Esophagus muscularis mucosa (tissue), 4 donors: Measurements from ENCODE around the gene BCAS1. TPM values are rescaled to one million over a fixed set of nuclear protein-coding genes. Genes with fewer than 3 reads are reported as not detected.

Experiments
- DNase-seq: peaks from one replicate; pipeline ENCODE4 v3.0.0-alpha.2; 2017; ENCODE audit errors: extremely low spot score
- H3K27ac ChIP-seq, 4 donors: fragments of 200-600 bp; sonication (generic); replicated peaks in 1 of 4; 1 replicate in 3 of 4; 2 replicates in 1 of 4; pipeline ENCODE4 v1.5.1; 2016 to 2019; ENCODE audit warnings: mild to moderate bottlenecking in 1 of 4
- H3K27me3 ChIP-seq, 4 donors: fragments of 200-600 bp; sonication (generic); one replicate each; pipeline versions ENCODE4 v1.5.1 to v1.6.0; 2016 to 2019
- H3K36me3 ChIP-seq, 4 donors: fragments of 200-600 bp; sonication (generic); one replicate each; pipeline ENCODE4 v1.5.1; 2016 to 2019
- H3K4me1 ChIP-seq, 4 donors: fragments of 200-600 bp; sonication (generic); one replicate each; pipeline ENCODE4 v1.5.1; 2016 to 2019
- H3K4me3 ChIP-seq, 4 donors: fragments of 200-600 bp; sonication (generic); 1 replicate in 2 of 4; 2 replicates in 2 of 4; pipeline ENCODE4 v1.5.1; 2016 to 2019; ENCODE audit warnings: mild to moderate bottlenecking in 4 of 4, moderate library complexity in 1 of 4
- H3K9me3 ChIP-seq, 4 donors: fragments of 200-600 bp; sonication (generic); 1 replicate in 3 of 4; 2 replicates in 1 of 4; pipeline ENCODE4 v1.5.1; 2016 to 2019
- EP300 ChIP-seq: sonication (generic); formaldehyde crosslinking; IDR thresholded peaks from one replicate; pipeline ENCODE4 v1.6.1; 2017; ENCODE audit warnings: antibody characterized with exemption
- POLR2A ChIP-seq: fragments of 450-650 bp; IDR thresholded peaks from one replicate; pipeline ENCODE4 v1.6.1; 2017; ENCODE audit warnings: antibody characterized with exemption, moderate library complexity, mild to moderate bottlenecking, low read depth
- POLR2AphosphoS5 ChIP-seq, 2 donors: sonication (generic); formaldehyde crosslinking; IDR thresholded peaks; one replicate each; pipeline ENCODE4 v1.6.1; 2017; ENCODE audit warnings: antibody characterized with exemption in 2 of 2
- WGBS: methylation state at CpG from one replicate; pipeline ENCODE4 v1.1.5; 2018; 5-methylcytosine and 5-hydroxymethylcytosine counted together
- intact Hi-C: fragments of 100-400 bp; cut with DNase I; formaldehyde crosslinking; loops from one replicate; pipeline ENCODE4 v1.15.1; 2023
- total RNA-seq, 4 donors: library from RNA; depleted of rRNA; stranded (reverse); fragments of >200 nt; gene quantifications; one replicate each; pipeline versions ENCODE4 v1.1.0 to v1.2.1, GENCODE V29; 2016
- TF ChIP-seq, protein P1 (sequence below), 3 experiments: fragments of 200-600 bp in 2 of 3; fragments of 450-650 bp in 1 of 3; sonication (generic) in 2 of 3; IDR thresholded peaks; one replicate each; pipeline ENCODE4 v1.5.1; 2017 to 2019; ENCODE audit warnings: antibody characterized with exemption in 3 of 3, mild to moderate bottlenecking in 2 of 3, moderate library complexity in 1 of 3

The BCAS1 gene
- total RNA-seq, 4 donors from 2014 or later = 0.13 to 0.46 TPM; not detected in 2

DNA sequence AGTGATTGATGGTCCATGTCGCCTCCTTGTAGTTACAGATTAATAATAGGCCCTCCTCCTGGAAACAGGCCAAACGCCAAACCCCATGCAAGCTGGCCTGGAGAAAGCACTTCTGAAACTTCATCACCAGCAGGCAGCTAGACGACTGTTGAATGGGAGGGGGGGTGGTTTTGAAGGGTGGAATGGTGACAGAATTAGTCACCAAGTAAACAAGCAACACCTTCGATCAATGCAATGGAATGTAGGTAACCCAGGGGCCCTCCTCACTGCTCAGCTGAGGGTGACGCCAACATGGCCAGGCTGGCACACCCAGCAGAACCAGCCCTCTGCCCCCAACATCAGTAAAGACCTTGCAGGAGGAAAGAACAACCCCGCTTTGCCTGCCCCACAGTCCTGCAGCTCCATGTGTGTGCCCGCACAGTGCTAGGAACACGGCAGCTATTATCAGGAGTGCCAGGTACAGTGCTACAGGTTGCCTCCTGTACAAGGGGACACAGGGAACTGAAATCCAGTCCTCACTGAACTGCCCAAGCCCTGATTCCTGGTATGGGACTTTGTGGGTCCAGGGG, 2.7 kb downstream of the BCAS1 start:
- H3K27me3 ChIP-seq = peaks cover 0 to 5% (median 0%) of the 10 kb centered on the region in 4 donors
- H3K4me3 ChIP-seq = no peak overlapping the region
- peaks cover 0 to 2% (median 0%) of the 10 kb centered on the region in 4 donors for H3K4me1 ChIP-seq
- TF ChIP-seq EP300 = no peak
- no peaks in the 10 kb centered on the region for H3K9me3 ChIP-seq
- no peaks in the 10 kb centered on the region for H3K36me3 ChIP-seq
- no peak for DNase-seq
- 51% methylated on average over 5 of the region's 8 CpGs for WGBS
- intact Hi-C loops = no loop called here
- H3K27ac ChIP-seq = no peak overlapping the region

DNA sequence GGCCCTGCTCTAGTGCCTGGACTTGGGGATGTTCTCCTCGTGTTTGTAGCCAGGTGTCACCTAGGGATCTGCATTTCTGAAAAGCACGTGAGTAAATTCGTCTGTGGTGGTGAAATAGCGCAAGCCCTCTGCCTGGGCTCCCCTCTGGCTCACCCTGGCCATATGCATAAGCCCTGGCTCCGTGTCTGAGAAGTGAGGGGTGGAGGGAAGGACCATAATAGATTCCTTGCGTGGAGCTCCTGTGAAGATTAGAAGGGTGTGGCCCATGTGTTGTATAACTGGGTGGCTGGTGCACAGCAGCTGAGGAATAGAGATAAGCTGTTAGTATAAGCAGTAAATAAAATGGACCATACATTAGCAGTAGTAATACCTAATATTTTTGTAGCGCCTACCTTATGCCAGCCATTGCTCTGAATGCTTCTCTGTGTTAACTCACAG, 4.8 kb downstream of the BCAS1 start:
- intact Hi-C loops = no loop called here
- H3K4me3 ChIP-seq = no peak overlapping the region
- WGBS = 76% methylated on average over 7 of the region's 7 CpGs

DNA sequence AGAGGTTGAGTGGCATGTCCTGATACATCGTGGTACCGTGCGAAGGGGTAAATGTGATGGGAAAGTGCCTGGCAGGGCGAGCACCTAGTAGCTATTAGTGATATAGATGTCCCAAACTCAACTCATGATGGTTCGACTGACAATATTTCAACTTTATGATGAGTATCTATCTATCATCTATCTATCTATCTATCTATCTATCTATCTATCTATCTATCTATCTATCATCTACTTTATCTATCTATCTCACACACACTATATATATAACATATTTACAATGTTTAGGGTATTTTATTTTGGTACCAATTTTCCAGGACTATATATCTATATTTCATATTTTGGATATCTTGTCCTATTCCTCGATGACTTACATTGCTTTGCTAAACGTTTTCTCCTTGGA, 5.5 kb downstream of the BCAS1 start:
- WGBS = 84% methylated on average over 7 of the region's 7 CpGs
- no peak for DNase-seq

More for the DNA sequence above, 4.8 kb downstream of the BCAS1 start:
- Histone ChIP-seq H3K27ac (no peak overlapping the region), H3K4me1 (peaks cover 0 to 9% (median 0%) of the 10 kb centered on the region in 4 donors), H3K36me3 (no peaks in the 10 kb centered on the region), H3K9me3 (no peaks in the 10 kb centered on the region), H3K27me3 (peaks cover 0 to 5% (median 0%) of the 10 kb centered on the region in 4 donors)
- DNase-seq = no peak
- no peak for TF ChIP-seq POLR2A

DNA sequence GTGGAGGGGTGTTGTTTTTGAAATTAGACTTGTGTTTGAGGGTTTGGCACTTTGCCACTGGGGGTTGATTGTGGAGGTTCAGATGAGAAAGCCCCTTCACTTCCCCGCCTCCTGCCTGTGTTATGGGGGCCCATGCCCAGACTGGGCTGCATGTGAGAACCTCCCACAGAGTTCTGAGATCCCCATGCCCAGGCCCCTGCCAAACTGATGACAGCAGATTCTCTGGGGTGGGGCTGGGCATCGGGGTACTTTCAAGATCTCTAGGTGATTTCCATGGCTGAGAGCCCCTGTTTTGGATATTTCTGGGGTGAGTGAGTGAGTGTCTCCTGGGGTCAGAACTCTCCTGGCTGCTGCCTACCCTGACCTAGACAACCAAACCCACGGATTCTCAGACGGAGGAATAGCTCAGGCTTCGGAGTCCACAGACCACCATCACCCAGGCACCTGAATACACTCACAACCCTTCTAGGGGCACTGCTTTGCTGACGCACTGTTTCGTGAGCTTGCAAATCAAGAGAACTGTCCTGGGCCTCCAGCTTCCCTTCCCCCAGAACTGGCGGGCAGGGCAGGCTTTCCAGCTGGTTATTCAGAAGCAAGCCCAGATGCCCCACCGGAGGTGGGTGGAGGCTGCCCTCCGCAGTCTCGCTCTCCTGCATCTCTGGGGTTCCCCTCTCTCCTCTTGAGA, 6.3 kb downstream of the BCAS1 start:
- Histone ChIP-seq H3K27ac (no peak overlapping the region), H3K27me3 (peaks cover 0 to 5% (median 0%) of the 10 kb centered on the region in 4 donors), H3K9me3 (no peaks in the 10 kb centered on the region), H3K36me3 (no peaks in the 10 kb centered on the region), H3K4me1 (peaks cover 0 to 9% (median 0%) of the 10 kb centered on the region in 4 donors), H3K4me3 (no peak overlapping the region)
- TF ChIP-seq, protein P1, sequence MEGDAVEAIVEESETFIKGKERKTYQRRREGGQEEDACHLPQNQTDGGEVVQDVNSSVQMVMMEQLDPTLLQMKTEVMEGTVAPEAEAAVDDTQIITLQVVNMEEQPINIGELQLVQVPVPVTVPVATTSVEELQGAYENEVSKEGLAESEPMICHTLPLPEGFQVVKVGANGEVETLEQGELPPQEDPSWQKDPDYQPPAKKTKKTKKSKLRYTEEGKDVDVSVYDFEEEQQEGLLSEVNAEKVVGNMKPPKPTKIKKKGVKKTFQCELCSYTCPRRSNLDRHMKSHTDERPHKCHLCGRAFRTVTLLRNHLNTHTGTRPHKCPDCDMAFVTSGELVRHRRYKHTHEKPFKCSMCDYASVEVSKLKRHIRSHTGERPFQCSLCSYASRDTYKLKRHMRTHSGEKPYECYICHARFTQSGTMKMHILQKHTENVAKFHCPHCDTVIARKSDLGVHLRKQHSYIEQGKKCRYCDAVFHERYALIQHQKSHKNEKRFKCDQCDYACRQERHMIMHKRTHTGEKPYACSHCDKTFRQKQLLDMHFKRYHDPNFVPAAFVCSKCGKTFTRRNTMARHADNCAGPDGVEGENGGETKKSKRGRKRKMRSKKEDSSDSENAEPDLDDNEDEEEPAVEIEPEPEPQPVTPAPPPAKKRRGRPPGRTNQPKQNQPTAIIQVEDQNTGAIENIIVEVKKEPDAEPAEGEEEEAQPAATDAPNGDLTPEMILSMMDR (IDR thresholded peaks at IDR 0.05) = no peak
- TF ChIP-seq POLR2AphosphoS5 (IDR thresholded peaks at IDR 0.05) (no peak), POLR2A (no peak), EP300 (no peak)
- DNase-seq = no peak
- intact Hi-C loops = no loop called here
- WGBS = 71% methylated on average over 10 of the region's 11 CpGs

More for the DNA sequence above, 5.5 kb downstream of the BCAS1 start:
- TF ChIP-seq POLR2A (no peak), EP300 (no peak), POLR2AphosphoS5 (IDR thresholded peaks at IDR 0.05) (no peak)
- TF ChIP-seq, protein P1 (IDR thresholded peaks at IDR 0.05) = no peak
- Histone ChIP-seq H3K4me1 (peaks cover 0 to 9% (median 0%) of the 10 kb centered on the region in 4 donors), H3K4me3 (no peak overlapping the region), H3K27me3 (peaks cover 0 to 5% (median 0%) of the 10 kb centered on the region in 4 donors), H3K9me3 (no peaks in the 10 kb centered on the region), H3K36me3 (no peaks in the 10 kb centered on the region), H3K27ac (no peak overlapping the region)
- intact Hi-C loops = no loop called here

DNA sequence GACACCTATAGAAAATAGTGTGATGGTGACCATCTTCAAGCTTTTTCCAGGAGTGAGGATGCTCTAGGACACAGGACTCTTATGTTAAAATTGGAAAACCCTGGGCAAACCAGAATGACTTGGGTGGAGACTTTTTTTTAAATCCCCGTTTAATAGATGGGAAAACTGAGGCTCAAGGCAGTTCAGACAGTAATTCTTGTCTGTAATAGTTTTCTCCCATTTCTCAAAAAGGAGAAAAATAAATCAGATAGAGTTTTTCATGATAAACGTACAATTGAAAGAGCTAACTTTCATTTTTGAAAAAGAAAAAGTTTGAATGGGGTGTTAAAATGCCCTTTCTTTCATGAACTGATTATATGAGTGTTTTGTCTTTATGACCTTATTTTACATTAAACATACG, 6.8 kb downstream of the BCAS1 start:
- Histone ChIP-seq H3K27ac (no peak overlapping the region), H3K4me1 (peaks cover 0 to 9% (median 0%) of the 10 kb centered on the region in 4 donors), H3K9me3 (no peaks in the 10 kb centered on the region), H3K4me3 (no peak overlapping the region), H3K36me3 (no peaks in the 10 kb centered on the region), H3K27me3 (peaks cover 0 to 5% (median 0%) of the 10 kb centered on the region in 4 donors)
- TF ChIP-seq, protein P1 (IDR thresholded peaks at IDR 0.05) = no peak
- intact Hi-C loops = no loop called here
- 75% methylated on average over 3 of the region's 3 CpGs for WGBS
- no peak for DNase-seq
